Measurements from ENCODE around the gene AXL.
A peak's percentile ranks its signal among the peaks of the same experiment; 100 is the strongest.
"Not testable (repeated sequence)": the region's sequence is repeated elsewhere in the genome, so short reads cannot be mapped to it uniquely, and the experiment has no call there.

AXL gene

DNA sequence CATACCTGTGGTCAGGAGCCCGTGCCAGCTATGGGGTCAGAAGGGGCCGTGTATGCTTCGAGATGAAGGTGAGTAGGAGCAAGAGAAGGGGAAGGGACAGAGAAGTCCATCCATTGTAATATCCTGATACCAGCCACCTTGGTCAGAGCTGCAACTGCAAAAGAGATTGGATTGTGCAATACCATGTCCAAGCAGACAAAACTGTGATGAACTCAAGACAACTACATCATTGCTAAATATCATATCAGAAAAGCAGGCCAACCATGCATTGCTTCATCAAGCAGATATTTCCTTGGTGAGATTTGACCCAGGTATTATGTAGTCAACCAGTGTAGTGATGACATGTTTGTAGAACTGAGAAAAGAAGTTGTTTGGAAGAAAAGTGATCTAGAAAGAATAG lies 57.2 kb downstream of the AXL start:
- no peak for DNase-seq (ENCODE audit: low read depth)

GRCh38 chr19:41278478-41278877 lies 59.5 kb downstream of the AXL start:
- no peak for DNase-seq (ENCODE audit: low read depth)

DNA sequence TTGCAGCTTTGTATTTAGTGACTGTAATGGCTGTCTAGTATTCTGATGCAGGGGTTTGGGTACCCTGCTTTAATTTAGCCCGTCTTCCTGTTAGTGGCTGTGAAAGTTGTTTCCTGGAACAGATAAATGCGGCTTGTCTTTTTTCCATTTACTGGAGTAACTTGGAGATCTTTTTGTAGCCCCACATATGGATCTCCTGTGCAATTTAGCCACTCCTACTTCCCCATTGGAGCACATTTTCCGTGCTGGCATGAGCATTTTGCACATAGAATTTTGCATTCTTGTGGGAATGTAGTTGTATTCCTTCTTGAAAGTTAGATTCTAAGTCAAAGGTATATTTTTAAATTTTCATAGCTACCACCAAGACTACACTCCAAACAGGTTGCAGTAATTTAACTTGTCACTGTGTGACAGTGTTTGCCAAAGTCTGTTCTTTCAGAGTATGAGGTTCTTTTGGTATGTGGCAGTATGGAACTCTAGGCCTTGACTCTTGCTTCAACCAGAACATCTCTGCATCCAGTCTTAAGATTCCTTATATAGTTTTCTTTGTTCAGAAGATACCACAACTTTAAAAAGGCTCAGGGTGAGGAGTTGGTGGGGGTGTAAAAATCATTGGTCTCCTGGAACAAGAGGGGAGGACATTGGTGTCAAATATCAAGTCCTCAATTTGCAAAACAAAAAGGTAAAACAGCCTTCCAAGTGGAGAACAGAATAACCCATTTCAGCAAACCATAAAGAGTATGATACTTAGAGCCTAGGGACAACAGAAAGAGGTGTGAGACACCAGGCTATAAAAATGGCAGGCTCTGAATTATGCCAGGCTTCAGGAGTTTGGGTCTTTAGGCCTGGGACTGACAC lies 69.9 kb downstream of the AXL start:
- no peak for DNase-seq (ENCODE audit: low read depth)

- DNase-seq (ENCODE audit: low read depth): not testable (repeated sequence)
These were observed 70.8 kb downstream of the AXL start for GRCh38 chr19:41289814-41290213.

GRCh38 chr19:41294393-41294792 lies 75.4 kb downstream of the AXL start:
- DNase-seq (ENCODE audit: low read depth): no peak

DNA sequence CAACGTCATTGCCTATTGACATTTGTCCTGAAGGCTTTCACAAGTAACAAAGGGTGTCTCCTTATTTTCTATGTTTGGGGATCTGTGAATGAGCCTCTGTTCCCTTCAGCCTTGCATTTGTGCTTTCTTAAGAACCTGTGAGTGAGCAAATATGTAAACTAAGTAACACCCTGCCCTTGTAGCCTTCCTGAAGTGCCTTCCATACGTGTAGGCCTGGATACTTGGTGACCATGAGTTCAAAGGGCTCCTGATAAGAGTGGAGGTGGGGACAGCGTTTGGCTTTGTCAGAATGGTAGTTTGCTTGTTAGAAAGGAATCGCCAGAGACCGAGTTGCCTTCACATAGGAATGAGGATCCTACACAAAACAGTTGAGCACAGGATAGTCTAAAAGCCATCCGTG lies 76.5 kb downstream of the AXL start:
- no peak for DNase-seq (ENCODE audit: low read depth)

DNA sequence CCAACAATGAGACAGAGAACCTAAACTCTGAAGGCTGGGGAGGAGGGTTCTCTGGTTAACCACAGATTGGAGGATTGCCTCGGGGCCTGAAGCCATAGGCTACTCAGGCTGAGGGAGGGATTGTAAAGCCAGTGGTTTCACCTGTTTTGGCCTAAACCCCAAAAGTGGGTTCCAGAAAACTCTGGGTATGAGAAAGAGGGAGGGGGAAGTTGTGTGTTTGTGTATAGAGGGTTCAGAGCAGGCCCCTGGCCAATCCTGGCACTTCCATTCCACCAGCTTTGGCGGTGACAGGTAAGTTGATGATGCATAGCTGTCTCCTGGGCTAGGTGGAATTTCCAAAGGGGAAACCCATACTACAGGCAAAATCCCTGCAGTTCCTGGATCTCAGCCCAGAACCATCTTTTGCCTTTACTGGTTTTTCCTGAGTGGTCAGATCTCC lies 77.4 kb downstream of the AXL start:
- DNase-seq (ENCODE audit: low read depth): no peak

DNA sequence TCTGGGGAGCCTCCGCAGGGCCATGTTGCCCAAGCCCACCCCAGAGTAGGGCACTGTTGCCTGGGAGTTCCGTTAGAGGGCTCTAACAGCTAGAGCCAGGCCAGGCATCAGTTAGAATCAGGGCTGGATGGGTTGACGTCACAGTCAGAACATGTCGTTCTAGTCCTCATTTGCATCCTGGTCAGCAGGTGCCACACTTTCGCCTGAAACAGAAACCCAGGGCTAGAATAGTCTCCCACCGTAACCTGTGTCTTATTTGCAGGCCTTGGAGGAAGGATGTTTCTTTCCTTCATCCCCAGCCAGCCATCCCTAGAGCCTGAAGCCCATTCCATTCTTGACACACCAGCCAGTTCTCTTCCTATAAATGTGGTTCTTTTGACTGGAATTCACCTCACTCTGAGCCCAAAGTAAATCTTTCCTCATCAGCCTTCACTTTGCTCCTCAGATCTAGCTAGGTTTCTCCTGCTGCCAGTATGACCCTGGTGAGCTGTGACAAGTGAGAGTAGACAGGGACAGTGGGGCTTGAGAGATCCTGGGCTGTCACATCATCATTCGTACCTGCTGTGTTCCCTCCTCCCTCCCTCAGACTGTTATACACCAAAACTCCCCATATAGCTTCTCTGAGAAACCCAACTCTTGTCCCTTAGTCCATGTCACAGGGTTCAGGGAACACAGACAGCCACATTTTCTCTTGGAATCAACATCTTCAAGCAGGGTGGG lies 78.8 kb downstream of the AXL start:
- no peak for DNase-seq (ENCODE audit: low read depth)

- DNase-seq (ENCODE audit: low read depth): peak; percentile 34
These were observed 79.4 kb downstream of the AXL start for GRCh38 chr19:41298348-41298964.

DNA sequence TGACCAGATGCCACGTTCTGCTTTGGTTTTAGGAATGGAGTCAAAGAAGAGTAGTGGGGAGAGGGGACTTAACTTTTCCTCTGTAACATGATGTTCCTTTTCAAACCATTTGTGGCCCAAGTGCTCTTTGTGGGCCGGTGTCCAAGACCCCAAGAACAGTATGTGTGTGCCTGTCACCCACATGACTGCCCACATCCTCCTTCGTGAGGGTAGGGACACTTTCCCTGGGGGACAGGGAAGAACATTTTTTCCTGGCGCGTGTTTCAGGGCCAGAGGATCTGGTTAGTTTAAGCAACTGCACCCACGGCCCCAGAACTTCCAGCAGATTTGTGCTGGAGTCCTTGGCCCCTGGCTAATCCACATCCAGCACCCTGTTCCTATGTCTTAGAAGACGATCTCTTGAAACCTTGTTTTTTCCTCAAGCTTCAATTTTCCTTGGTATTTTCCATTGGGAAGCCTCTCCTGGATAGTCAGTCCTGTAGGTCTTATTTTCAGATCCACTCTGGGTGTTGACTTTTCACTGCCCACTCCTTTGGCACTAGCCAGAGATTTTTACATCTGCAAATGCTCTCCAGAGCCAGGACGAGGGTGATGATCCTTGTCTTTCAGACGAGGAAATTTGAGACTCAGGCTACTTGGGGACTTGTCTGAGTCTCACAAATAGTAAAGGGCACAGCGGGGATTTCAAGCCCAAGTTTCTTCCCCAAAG lies 80.2 kb downstream of the AXL start:
- no peak for DNase-seq (ENCODE audit: low read depth)

DNA sequence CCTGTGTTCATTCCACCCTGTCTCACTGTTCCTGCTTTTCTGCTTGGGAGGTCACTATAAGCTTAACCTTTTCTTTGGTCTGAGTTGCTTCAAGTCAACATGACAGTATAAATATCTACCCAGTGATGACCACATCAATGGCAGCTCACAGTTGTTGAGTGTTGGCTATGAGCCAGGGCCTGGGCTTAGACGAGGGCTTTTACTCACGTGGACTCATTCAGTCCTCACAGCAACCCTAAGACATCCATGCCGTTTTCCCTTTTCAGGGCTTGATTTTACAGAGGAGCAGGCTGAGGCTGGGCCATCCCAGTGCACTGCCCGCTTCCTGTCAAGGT lies 80.7 kb downstream of the AXL start:
- peak; percentile 33 for DNase-seq (ENCODE audit: low read depth)

DNA sequence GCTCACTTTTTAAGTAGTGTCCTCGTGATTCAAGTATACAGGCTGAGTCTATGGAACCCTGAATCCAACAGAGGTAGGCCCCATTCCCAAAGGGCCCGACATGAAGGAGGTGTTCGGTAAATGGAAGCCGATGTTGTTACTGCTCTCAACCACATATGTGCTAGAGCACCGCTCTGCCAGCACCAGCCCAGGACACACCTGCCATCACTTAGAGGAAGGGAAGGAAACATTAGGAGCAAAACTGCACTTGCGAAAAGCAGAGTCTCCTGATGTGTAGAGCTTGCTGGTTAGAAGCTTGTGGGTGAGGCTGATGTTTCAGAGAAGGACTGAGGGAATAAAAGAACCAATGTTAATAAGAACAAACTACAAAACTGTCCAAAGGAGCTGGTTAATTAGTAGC lies 81.5 kb downstream of the AXL start:
- no peak for DNase-seq (ENCODE audit: low read depth)

DNA sequence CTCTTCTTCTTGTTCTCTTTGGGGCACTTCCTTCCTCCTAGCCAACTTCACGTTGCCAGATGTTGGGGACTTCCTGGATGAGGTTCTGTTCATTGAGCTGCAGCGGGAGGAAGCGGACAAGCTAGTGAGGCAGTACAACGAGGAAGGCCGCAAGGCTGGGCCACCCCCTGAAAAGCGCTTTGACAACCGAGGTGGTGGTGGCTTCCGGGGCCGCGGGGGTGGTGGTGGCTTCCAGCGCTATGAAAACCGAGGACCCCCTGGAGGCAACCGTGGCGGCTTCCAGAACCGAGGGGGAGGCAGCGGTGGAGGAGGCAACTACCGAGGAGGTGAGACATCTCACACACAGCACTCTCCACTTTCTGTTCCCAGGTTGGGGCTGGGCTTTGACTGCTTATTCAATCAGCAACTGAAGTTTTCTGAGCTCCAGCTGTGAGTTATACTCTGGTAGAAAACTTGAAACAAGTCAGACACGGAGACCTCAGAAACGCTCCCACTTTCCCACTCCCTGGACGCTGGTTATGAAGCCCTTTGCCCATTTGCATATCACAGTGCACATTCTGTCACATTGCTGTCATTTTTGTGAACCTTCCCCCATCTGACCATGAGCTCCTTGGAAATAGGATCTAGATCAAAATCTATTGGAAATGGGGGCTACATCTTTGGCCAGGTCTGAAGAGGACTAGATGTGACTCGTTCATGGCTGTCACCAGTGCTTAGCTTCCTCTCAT lies 83.8 kb downstream of the AXL start:
- peak; percentile 64 for DNase-seq (ENCODE audit: low read depth)

DNA sequence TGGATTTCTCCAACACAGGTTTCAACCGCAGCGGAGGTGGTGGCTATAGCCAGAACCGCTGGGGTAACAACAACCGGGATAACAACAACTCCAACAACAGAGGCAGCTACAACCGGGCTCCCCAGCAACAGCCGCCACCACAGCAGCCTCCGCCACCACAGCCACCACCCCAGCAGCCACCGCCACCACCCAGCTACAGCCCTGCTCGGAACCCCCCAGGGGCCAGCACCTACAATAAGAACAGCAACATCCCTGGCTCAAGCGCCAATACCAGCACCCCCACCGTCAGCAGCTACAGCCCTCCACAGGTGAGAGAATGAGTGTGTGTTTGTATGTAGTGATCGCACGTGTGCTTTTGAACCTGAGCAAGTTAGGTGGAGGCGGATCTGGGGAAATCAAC lies 84.9 kb downstream of the AXL start:
- no peak for DNase-seq (ENCODE audit: low read depth)

GRCh38 chr19:41304706-41305483 lies 85.9 kb downstream of the AXL start:
- DNase-seq (ENCODE audit: low read depth): no peak

GRCh38 chr19:41305927-41306793 lies 87.1 kb downstream of the AXL start:
- no peak for DNase-seq (ENCODE audit: low read depth)

DNA sequence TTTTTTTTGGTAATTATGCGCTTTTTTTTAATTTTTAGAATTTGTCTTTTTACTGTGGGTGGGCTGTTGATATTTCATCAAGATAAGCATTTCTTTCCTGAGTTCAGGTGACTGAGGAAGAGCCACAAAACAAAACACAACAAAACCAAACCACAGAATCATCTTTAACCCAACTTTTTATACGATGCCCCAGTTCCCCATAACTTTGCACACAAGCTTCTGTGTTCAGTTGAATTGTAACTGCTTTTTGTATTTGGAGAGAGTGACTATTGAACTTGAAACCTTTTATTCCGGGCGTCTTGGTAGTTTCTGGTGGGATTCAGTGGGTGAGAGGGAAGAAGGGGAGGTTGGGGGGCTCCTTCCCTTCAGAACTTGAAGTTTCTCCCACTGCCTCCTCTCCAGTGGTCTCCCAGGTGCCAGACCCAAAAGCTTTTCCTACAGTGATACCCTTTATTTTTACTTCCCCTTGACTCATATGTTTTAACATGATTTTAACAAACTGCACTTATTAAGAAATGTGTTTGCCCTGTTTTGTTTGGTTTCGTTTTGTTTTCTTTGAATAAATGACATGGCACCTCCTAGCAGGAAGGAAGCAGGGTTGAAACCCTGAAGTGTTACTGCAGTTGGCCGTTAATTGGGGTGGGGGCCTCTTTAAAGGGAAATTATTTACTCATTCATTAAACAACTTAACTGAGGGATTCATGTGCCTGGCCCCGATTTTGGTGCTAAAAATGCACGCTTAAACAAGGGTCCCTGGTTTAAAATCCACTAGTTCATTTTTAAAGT lies 88.3 kb downstream of the AXL start:
- DNase-seq (ENCODE audit: low read depth): no peak

DNA sequence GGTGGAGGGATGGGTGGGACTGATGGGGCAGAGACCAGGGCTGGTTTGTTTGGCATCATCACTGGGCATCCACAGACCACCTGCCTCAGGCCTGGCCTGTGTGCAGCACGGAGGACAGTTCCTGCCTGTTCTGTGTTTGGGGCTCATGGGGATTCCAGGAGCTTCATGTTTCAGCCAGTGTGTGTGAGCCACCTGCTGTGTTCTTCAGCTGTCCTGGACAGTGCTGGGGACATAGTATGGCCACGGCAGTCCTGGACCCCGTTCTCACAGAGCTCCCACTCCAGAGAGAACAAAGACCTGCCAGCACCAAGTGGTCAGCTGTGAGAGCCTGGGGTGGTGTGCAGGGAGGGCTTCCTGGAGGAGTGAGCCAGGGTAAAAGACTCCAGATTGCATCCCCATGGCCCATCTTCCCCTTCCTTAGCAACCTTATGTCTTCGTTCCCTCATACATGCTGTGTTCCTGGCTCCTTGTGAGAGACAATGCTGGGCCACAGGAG lies 89.0 kb downstream of the AXL start:
- DNase-seq (ENCODE audit: low read depth): no peak

Data from activated T-helper 9 cell treated with anti-CD3 and anti-CD28 coated beads, Interleukin-2, amount 50 U/mL, for 16 hours (primary cell).